HEK293 (cell line): ENCODE measurements around the gene NEK7.
A peak's percentile ranks its signal among the peaks of the same experiment; 100 is the strongest.

Source experiments
- MZF1 ChIP-seq: fragments of 450-650 bp; formaldehyde crosslinking; IDR thresholded peaks from 2 replicates; pipeline ENCODE4 v1.5.1; 2017; ENCODE audit warnings: missing biosample characterization, missing genetic modification characterization, borderline replicate concordance
- OVOL3 ChIP-seq: fragments of 450-650 bp; formaldehyde crosslinking; IDR thresholded peaks from 2 replicates; pipeline ENCODE4 v1.5.1; 2016; ENCODE audit warnings: missing biosample characterization, missing genetic modification characterization
- PRDM4 ChIP-seq: fragments of 450-650 bp; formaldehyde crosslinking; IDR thresholded peaks from 2 replicates; pipeline ENCODE4 v1.5.1; 2017; ENCODE audit warnings: missing biosample characterization, missing genetic modification characterization
- PRDM6 ChIP-seq: fragments of 450-650 bp; formaldehyde crosslinking; IDR thresholded peaks from 2 replicates; pipeline ENCODE4 v1.5.1; 2017; ENCODE audit warnings: missing biosample characterization, missing genetic modification characterization
- ZBTB1 ChIP-seq: fragments of 450-650 bp; formaldehyde crosslinking; IDR thresholded peaks from 2 replicates; pipeline ENCODE4 v1.5.1; 2016; ENCODE audit warnings: missing biosample characterization, missing genetic modification characterization
- ZBTB17 ChIP-seq: fragments of 450-650 bp; formaldehyde crosslinking; IDR thresholded peaks from 2 replicates; pipeline ENCODE4 v1.5.1; 2016; ENCODE audit warnings: missing biosample characterization, missing genetic modification characterization
- ZBTB44 ChIP-seq: fragments of 450-650 bp; IDR thresholded peaks from 2 replicates; pipeline ENCODE4 v1.5.1; 2018; ENCODE audit warnings: missing biosample characterization, mild to moderate bottlenecking, missing genetic modification characterization
- ZBTB7A ChIP-seq: fragments of 450-650 bp; formaldehyde crosslinking; IDR thresholded peaks from 2 replicates; pipeline ENCODE4 v1.5.1; 2016; ENCODE audit warnings: low read depth, missing biosample characterization, missing genetic modification characterization
- ZNF18 ChIP-seq: fragments of 450-650 bp; formaldehyde crosslinking; IDR thresholded peaks from 2 replicates; pipeline ENCODE4 v1.5.1; 2016; ENCODE audit warnings: missing biosample characterization, missing genetic modification characterization
- ZNF2 ChIP-seq: fragments of 450-650 bp; formaldehyde crosslinking; IDR thresholded peaks from 2 replicates; pipeline ENCODE4 v1.5.1; 2016; ENCODE audit warnings: missing biosample characterization, missing genetic modification characterization
- ZNF202 ChIP-seq: fragments of 450-650 bp; formaldehyde crosslinking; IDR thresholded peaks from 2 replicates; pipeline ENCODE4 v1.5.1; 2016; ENCODE audit warnings: missing biosample characterization, missing genetic modification characterization, borderline replicate concordance
- ZNF302 ChIP-seq: fragments of 450-650 bp; formaldehyde crosslinking; IDR thresholded peaks from 2 replicates; pipeline ENCODE4 v1.5.1; 2016; ENCODE audit warnings: missing biosample characterization, missing genetic modification characterization, low read depth
- ZNF335 ChIP-seq: fragments of 450-650 bp; formaldehyde crosslinking; conservative IDR thresholded peaks from 2 replicates; pipeline ENCODE4 v1.5.1; 2016; ENCODE audit warnings: missing biosample characterization, missing genetic modification characterization
- ZNF354C ChIP-seq: fragments of 450-650 bp; formaldehyde crosslinking; IDR thresholded peaks from 2 replicates; pipeline ENCODE4 v1.5.1; 2016; ENCODE audit warnings: missing biosample characterization, missing genetic modification characterization, low read depth, borderline replicate concordance
- ZNF433 ChIP-seq: fragments of 450-650 bp; formaldehyde crosslinking; IDR thresholded peaks from 2 replicates; pipeline ENCODE4 v1.5.1; 2016; ENCODE audit warnings: missing biosample characterization, missing genetic modification characterization, low read depth
- ZNF621 ChIP-seq: fragments of 450-650 bp; formaldehyde crosslinking; IDR thresholded peaks from 2 replicates; pipeline ENCODE4 v1.5.1; 2017; ENCODE audit warnings: missing biosample characterization, missing genetic modification characterization
- ZNF623 ChIP-seq: fragments of 450-650 bp; formaldehyde crosslinking; IDR thresholded peaks from 2 replicates; pipeline ENCODE4 v1.5.1; 2016; ENCODE audit warnings: missing biosample characterization, missing genetic modification characterization
- ZNF624 ChIP-seq: fragments of 450-650 bp; formaldehyde crosslinking; IDR thresholded peaks from 2 replicates; pipeline ENCODE4 v1.5.1; 2017; ENCODE audit warnings: missing biosample characterization, missing genetic modification characterization
- ZNF677 ChIP-seq: fragments of 450-650 bp; IDR thresholded peaks from 2 replicates; pipeline ENCODE4 v1.5.0; 2018; ENCODE audit warnings: missing biosample characterization, mild to moderate bottlenecking, missing genetic modification characterization, moderate library complexity
- ZNF704 ChIP-seq: fragments of 450-650 bp; formaldehyde crosslinking; IDR thresholded peaks from 2 replicates; pipeline ENCODE4 v1.5.1; 2016; ENCODE audit warnings: missing biosample characterization, missing genetic modification characterization
- ZNF777 ChIP-seq: fragments of 450-650 bp; formaldehyde crosslinking; IDR thresholded peaks from 2 replicates; pipeline ENCODE4 v1.5.1; 2017; ENCODE audit warnings: missing biosample characterization, missing genetic modification characterization, borderline replicate concordance
- ZSCAN4 ChIP-seq: fragments of 450-650 bp; formaldehyde crosslinking; IDR thresholded peaks from 2 replicates; pipeline ENCODE4 v1.5.1; 2017; ENCODE audit warnings: missing biosample characterization, missing genetic modification characterization

The NEK7 gene

GRCh38 chr1:198179556-198179981, 22.8 kb downstream of the NEK7 start (continued):
- TF ChIP-seq MZF1 (tag by site-specific recombination): 0 out of 2 replicates have a peak, but pooled peaks have one; percentile 27
- 0 out of 2 replicates have a peak, but pooled peaks have one; percentile 16 for TF ChIP-seq ZBTB17 (tag by site-specific recombination)
- TF ChIP-seq ZNF777 (tag by site-specific recombination): no peak
- TF ChIP-seq ZNF354C (tag by site-specific recombination): no peak
- TF ChIP-seq ZNF677 (tag by site-specific recombination): no peak
- no peak for TF ChIP-seq PRDM4
- TF ChIP-seq ZNF624 (tag by site-specific recombination): no peak
- TF ChIP-seq ZNF433: no peak
- TF ChIP-seq ZBTB1 (tag by site-specific recombination): no peak
- no peak for TF ChIP-seq ZNF2 (tag by site-specific recombination)
- TF ChIP-seq ZNF335 (tag by site-specific recombination): peak; percentile 59
- TF ChIP-seq ZNF621 (tag by site-specific recombination): no peak
- no peak for TF ChIP-seq ZNF302 (tag by site-specific recombination)
- no peak for TF ChIP-seq ZNF623 (tag by site-specific recombination)
- no peak for TF ChIP-seq ZBTB44 (tag by site-specific recombination)
- 0 out of 2 replicates have a peak, but pooled peaks have one; percentile 48 for TF ChIP-seq ZNF18 (tag by site-specific recombination)
- peak; percentile 78 for TF ChIP-seq ZSCAN4 (tag by site-specific recombination)
- no peak for TF ChIP-seq ZBTB7A (tag by site-specific recombination)
- peak; percentile 24; the same call in 1 of the 2 replicates for TF ChIP-seq OVOL3 (tag by site-specific recombination)
- peak; percentile 63 for TF ChIP-seq PRDM6
- no peak for TF ChIP-seq ZNF704 (tag by site-specific recombination)
- TF ChIP-seq ZNF202: no peak
- TF ChIP-seq, all 188 proteins: peak for 12
